AG10803 (cell line): Measurements from ENCODE around the gene FUT2.

ENCODE experiments used
- DNase-seq: peaks from one replicate; pipeline ENCODE4 v3.0.0; 2010; ENCODE audit warnings: low read depth
- H3K4me3 ChIP-seq: 2 replicates; pipeline ENCODE4 v1.5.1; 2011; ENCODE audit warnings: mild to moderate bottlenecking, low read length, control low read depth
- CTCF ChIP-seq: conservative IDR thresholded peaks from 2 replicates; pipeline ENCODE4 v1.5.1; 2011; ENCODE audit warnings: mild to moderate bottlenecking, low read length, control low read depth, inconsistent platforms

The FUT2 gene

GRCh38 chr19:48663667-48664066 is 32.1 kb upstream of the FUT2 start:
- no peak overlapping the region for H3K4me3 ChIP-seq
- TF ChIP-seq CTCF, result no peak
- no peak for DNase-seq

GRCh38 chr19:48664476-48664875 is 31.3 kb upstream of the FUT2 start:
- no peak for DNase-seq
- TF ChIP-seq CTCF, result no peak
- H3K4me3 ChIP-seq, result no peak overlapping the region

GRCh38 chr19:48665786-48666185 is 30.0 kb upstream of the FUT2 start:
- no peak for TF ChIP-seq CTCF
- DNase-seq, result no peak
- H3K4me3 ChIP-seq, result no peak overlapping the region

- H3K4me3 ChIP-seq, result no peak overlapping the region
- no peak for TF ChIP-seq CTCF
- DNase-seq, result no peak
These were observed 27.4 kb upstream of the FUT2 start for GRCh38 chr19:48668332-48668731.

- DNase-seq, result no peak
- TF ChIP-seq CTCF, result no peak
- no peak overlapping the region for H3K4me3 ChIP-seq
These were observed 27.0 kb upstream of the FUT2 start for GRCh38 chr19:48668761-48669160.

GRCh38 chr19:48669903-48670668 is 25.7 kb upstream of the FUT2 start:
- H3K4me3 ChIP-seq, result no peak overlapping the region
- TF ChIP-seq CTCF, result no peak
- DNase-seq, result no peak

GRCh38 chr19:48670699-48671445 is 24.9 kb upstream of the FUT2 start:
- TF ChIP-seq CTCF, result no peak
- DNase-seq, result no peak
- no peak overlapping the region for H3K4me3 ChIP-seq
